Measurements from ENCODE around the gene CST9. TPM values are rescaled to one million over a fixed set of nuclear protein-coding genes. Genes with fewer than 3 reads are reported as not detected.
A peak's percentile ranks its signal among the peaks of the same experiment; 100 is the strongest.

The CST9 gene
- total and polyA plus RNA-seq, 2 of the 13 experiments (the other 11 are each of a cell fraction or from before 2014, with no cell fraction given), result 0.07 TPM; not detected in 1

DNA sequence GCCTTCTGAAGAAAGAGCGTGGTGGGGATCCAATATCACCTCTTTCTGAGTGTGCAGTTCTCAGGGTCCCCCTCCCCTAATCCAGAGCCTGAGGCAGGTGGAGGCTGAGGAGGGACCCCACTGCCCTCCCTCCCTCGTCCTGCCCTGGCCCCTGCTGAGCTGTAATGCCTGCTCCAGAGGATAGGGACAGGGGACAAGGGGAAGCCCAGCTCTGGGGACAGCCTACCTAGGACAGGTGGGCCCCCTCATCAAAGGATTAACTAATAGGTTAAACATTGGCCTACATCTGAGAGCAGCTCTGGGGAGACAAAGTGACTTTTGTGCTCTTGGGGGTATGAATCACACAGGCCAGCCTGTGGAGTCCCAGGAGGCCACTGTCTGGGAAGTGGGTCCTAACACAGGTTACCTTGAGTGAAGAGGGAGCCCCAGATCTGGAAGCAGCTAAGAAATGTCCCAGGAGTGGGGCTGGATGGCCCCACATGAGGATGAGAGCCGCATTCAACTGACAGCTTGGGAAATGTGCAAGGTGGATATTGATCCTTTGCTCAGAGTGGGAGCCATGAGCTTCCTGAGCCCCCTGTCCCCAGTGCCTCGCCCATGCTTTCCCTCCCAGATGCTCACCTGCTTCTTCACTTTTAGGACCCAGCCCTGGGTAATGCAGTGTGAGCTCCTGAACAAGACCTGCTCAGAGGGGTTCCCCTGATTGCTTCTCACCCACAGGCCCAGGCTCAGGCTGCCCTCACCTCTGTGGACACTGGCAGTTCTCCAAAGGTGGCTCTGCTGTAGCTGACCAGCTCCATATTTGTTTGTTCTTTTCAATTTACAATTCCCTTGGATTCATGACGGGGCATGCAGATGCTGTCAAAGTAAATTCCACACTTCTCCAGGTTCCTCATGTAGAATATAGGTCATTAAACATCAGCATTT, 19.6 kb downstream of the CST9 start (continued):
- peak; percentile 76 for TF ChIP-seq SKIL (CRISPR knock-in tag; IDR thresholded peaks at IDR 0.05; ENCODE audit: borderline replicate concordance)
- TF ChIP-seq ZNF597 (CRISPR knock-in tag; IDR thresholded peaks at IDR 0.05), result no peak
- no peak; the same call in 1 of the 2 replicates for TF ChIP-seq CBFB (CRISPR knock-in tag; IDR thresholded peaks at IDR 0.05)
- TF ChIP-seq, protein P1, sequence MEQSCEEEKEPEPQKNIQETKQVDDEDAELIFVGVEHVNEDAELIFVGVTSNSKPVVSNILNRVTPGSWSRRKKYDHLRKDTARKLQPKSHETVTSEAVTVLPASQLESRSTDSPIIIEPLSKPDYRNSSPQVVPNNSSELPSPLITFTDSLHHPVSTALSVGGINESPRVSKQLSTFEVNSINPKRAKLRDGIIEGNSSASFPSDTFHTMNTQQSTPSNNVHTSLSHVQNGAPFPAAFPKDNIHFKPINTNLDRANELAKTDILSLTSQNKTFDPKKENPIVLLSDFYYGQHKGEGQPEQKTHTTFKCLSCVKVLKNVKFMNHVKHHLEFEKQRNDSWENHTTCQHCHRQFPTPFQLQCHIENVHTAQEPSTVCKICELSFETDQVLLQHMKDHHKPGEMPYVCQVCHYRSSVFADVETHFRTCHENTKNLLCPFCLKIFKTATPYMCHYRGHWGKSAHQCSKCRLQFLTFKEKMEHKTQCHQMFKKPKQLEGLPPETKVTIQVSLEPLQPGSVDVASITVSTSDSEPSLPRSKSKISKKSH (CRISPR knock-in tag; IDR thresholded peaks at IDR 0.05; ENCODE audit: borderline replicate concordance), result 0 out of 2 replicates have a peak, but pooled peaks have one; percentile 61
- TF ChIP-seq TBX3 (IDR thresholded peaks at IDR 0.05; ENCODE audit: borderline replicate concordance), result no peak
- TF ChIP-seq, protein P2, sequence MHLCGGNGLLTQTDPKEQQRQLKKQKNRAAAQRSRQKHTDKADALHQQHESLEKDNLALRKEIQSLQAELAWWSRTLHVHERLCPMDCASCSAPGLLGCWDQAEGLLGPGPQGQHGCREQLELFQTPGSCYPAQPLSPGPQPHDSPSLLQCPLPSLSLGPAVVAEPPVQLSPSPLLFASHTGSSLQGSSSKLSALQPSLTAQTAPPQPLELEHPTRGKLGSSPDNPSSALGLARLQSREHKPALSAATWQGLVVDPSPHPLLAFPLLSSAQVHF (CRISPR knock-in tag; IDR thresholded peaks at IDR 0.05), result no peak
- no peak for TF ChIP-seq ZSCAN22 (CRISPR knock-in tag; IDR thresholded peaks at IDR 0.05)
- TF ChIP-seq, protein P3, sequence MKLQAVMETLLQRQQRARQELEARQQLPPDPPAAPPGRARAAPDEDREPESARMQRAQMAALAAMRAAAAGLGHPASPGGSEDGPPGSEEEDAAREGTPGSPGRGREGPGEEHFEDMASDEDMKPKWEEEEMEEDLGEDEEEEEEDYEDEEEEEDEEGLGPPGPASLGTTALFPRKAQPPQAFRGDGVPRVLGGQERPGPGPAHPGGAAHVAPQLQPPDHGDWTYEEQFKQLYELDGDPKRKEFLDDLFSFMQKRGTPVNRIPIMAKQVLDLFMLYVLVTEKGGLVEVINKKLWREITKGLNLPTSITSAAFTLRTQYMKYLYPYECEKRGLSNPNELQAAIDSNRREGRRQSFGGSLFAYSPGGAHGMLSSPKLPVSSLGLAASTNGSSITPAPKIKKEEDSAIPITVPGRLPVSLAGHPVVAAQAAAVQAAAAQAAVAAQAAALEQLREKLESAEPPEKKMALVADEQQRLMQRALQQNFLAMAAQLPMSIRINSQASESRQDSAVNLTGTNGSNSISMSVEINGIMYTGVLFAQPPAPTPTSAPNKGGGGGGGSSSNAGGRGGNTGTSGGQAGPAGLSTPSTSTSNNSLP (IDR thresholded peaks at IDR 0.05; ENCODE audit: low read depth, low read length), result peak; percentile 76
- TF ChIP-seq, protein P4, sequence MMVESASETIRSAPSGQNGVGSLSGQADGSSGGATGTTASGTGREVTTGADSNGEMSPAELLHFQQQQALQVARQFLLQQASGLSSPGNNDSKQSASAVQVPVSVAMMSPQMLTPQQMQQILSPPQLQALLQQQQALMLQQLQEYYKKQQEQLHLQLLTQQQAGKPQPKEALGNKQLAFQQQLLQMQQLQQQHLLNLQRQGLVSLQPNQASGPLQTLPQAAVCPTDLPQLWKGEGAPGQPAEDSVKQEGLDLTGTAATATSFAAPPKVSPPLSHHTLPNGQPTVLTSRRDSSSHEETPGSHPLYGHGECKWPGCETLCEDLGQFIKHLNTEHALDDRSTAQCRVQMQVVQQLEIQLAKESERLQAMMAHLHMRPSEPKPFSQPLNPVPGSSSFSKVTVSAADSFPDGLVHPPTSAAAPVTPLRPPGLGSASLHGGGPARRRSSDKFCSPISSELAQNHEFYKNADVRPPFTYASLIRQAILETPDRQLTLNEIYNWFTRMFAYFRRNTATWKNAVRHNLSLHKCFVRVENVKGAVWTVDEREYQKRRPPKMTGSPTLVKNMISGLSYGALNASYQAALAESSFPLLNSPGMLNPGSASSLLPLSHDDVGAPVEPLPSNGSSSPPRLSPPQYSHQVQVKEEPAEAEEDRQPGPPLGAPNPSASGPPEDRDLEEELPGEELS (CRISPR knock-in tag; IDR thresholded peaks at IDR 0.05), result peak; percentile 75; the same call in 1 of the 2 replicates
- TF ChIP-seq ZNF207 (IDR thresholded peaks at IDR 0.05; ENCODE audit: borderline replicate concordance), result no peak
- no peak; the same call in 1 of the 2 replicates for TF ChIP-seq TARDBP (CRISPR knock-in tag; IDR thresholded peaks at IDR 0.05)
- no peak; the same call in 1 of the 2 replicates for TF ChIP-seq ARNTL (CRISPR knock-in tag; IDR thresholded peaks at IDR 0.05)
- no peak for TF ChIP-seq ZBTB21 (CRISPR knock-in tag; IDR thresholded peaks at IDR 0.05)
- TF ChIP-seq PHF21A (CRISPR knock-in tag; IDR thresholded peaks at IDR 0.05), result peak; percentile 98
- no peak for TF ChIP-seq FIP1L1 (IDR thresholded peaks at IDR 0.05; ENCODE audit: borderline replicate concordance, insufficient read depth, low read depth, low read length)
- peak; percentile 24 for TF ChIP-seq SPEN (CRISPR knock-in tag; IDR thresholded peaks at IDR 0.05; ENCODE audit: low read depth)
- TF ChIP-seq DR1 (CRISPR knock-in tag; IDR thresholded peaks at IDR 0.05), result 0 out of 2 replicates have a peak, but pooled peaks have one; percentile 45

Data from HepG2 (cell line).